HT1080 (cell line): ENCODE data around the gene MTHFSD. TPM values are rescaled to one million over a fixed set of nuclear protein-coding genes. Genes with fewer than 3 reads are reported as not detected.

Experiments
- DNase-seq: peaks from one replicate; pipeline ENCODE4 v3.0.0-alpha.2; 2015; ENCODE audit warnings: low read depth
- total RNA-seq: library from RNA; depleted of rRNA; stranded (reverse); fragments of >200 nt; shearing (Covaris generic); gene quantifications from 2 replicates; pipeline ENCODE4 v1.2.3, GENCODE V29; 2014

MTHFSD gene
- total RNA-seq, 1 experiment from 2014 or later = 9.8 TPM

- DNase-seq = no peak
Measured at GRCh38 chr16:86514481-86515376, 40.3 kb downstream of the MTHFSD start.

DNA sequence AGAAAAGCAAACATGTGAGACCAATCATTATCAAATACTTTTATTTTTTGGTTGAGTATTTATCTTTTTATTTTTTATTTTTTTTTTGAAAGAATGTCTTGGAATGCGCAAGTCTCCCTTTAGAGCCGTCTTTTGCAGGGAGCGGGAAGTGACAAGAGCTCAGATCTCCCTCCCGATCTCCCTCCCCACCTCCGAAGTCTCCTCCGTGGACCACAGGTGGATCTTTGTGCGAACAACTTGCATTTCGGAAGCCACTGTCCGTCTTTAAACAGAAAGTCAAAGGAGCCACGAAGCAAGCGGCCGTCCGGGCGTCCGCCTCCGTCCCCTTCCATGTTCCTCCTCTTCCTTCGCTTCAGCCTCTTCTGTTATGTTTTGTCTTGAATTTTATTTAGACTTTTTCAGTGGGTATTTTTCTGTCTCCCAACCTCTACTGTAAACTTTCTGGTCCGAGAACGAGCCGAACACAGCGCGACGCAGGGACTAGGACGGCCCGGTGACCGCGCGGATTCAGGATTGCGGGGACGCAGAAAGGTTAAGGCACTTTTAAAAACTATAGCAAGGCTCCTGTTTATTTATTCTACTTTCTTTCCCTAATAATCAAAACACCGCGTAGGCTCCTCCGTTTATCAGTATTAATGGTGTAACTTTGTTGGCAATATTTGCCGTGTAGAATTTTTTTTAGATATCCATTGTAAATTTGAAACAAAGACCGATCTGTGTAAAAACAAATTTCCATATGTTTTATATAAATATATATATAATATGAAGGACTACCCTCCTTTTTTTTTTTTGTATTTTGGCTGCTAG, 41.4 kb downstream of the MTHFSD start:
- no peak for DNase-seq

DNA sequence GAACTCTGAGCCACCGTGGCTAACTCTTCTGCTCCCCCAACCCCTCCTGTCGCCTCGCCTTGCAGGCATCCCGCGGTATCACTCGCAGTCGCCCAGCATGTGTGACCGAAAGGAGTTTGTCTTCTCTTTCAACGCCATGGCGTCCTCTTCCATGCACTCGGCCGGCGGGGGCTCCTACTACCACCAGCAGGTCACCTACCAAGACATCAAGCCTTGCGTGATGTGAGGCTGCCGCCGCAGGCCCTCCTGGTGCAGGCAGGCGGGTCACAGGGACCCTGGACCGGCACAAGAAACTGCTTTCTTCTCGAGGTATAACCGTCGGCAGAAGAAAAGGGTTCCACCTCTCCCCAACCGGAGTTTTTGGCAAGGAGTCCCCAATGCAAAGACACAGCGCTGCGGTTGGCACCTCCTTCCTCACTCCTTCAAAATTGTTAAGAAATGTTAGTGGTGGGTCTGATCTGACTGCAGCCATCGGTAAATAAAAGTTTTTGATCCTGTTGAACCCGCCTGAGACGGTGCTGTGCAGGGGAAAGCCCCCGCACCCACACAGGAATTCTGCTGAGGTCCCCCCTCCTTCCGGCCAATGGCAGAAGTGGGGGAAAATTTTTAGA, 42.1 kb downstream of the MTHFSD start:
- no peak for DNase-seq

DNA sequence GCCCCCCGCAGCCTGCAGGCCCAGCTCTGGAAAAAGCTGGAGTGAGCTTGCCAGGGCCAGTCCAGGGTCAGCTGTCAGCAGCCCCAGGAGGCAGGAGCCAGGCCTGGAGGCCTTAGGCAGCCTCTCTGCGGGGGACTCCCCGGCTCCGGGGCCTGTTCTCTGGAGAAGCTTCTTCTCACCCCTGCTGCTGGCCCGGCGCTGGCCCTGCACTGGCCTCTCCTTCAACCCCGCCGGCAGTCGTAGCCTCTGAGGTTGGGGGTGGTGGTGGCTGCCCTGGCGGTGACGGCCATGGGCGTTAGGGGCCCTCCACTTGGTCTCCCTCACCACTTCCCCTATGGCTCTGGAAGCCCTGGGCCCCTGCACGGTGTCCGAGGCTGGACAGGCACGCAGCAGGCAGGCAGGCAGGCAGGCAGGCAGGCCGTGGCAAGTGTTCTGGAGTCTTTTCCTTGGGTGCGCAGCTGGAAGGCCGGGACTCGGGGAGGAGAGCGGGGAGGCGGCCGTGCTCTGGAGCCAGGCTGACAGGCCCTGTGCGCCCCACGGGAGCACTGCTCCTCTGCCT, 42.7 kb downstream of the MTHFSD start:
- DNase-seq = no peak

GRCh38 chr16:86511317-86512161, 43.5 kb downstream of the MTHFSD start:
- no peak for DNase-seq

DNA sequence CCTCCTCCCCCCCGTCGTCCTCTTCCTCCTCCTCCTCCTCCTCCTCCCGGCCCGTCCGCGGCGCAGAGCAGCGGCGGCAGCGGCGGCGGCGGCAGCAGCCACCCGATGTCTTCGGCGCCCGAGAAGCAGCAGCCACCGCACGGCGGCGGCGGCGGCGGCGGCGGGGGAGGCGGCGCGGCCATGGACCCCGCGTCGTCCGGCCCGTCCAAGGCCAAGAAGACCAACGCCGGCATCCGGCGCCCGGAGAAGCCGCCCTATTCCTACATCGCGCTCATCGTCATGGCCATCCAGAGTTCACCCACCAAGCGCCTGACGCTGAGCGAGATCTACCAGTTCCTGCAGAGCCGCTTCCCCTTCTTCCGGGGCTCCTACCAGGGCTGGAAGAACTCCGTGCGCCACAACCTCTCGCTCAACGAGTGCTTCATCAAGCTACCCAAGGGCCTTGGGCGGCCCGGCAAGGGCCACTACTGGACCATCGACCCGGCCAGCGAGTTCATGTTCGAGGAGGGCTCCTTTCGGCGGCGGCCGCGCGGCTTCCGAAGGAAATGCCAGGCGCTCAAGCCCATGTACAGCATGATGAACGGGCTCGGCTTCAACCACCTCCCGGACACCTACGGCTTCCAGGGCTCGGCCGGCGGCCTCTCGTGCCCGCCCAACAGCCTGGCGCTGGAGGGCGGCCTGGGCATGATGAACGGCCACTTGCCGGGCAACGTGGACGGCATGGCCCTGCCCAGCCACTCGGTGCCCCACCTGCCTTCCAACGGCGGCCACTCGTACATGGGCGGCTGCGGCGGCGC, 44.4 kb downstream of the MTHFSD start, which contains the start of gene FOXF1:
FOXF1 (plus strand) TSS at position 63 of the 797 bp plus-strand sequence; CDS start at position 106, 43 bp downstream.
- no peak for DNase-seq

- no peak for DNase-seq
Measured at GRCh38 chr16:86509759-86510464, 45.1 kb downstream of the MTHFSD start.

DNA sequence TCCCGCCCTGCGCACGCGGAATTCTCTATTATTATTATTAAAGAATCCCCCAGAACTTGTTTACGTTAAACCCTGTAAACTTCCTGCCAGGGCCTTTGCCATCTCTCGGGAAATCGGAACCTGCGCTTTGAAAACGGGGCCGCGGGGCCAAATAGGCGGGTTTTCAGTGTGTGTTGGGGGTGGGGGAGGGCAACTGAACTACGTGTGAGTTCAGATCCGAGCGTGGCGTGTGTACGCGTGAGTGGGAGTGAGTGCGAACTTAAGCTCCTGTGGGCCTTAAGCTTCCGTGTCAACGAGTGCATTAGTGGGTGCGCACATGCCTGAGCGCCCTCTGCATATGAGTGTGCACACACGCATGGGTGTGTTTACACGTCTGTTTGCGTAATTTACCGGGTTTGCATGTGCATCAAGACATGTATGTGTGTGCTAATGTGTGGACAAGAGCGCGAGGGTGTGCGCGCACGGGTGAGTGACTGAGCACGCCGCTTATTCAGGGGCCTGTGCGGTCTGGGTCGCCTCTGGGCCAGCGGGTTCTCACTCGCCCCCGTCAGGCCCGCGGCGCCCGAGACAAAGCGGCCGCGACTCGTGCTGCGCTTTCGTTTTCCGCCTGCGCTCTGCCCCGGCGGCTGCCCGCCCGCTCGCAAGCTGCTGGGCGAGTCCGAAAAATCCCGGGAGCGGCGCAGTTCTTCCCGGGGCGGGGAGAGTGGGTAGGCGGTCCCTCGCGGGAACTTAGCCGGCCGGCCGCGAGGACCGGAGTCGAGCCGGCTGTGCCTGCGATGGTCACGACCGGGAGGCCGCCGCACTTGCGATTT, 45.9 kb downstream of the MTHFSD start:
- DNase-seq = peak; percentile 23

GRCh38 chr16:86508028-86508946, 46.7 kb downstream of the MTHFSD start:
- no peak for DNase-seq

DNA sequence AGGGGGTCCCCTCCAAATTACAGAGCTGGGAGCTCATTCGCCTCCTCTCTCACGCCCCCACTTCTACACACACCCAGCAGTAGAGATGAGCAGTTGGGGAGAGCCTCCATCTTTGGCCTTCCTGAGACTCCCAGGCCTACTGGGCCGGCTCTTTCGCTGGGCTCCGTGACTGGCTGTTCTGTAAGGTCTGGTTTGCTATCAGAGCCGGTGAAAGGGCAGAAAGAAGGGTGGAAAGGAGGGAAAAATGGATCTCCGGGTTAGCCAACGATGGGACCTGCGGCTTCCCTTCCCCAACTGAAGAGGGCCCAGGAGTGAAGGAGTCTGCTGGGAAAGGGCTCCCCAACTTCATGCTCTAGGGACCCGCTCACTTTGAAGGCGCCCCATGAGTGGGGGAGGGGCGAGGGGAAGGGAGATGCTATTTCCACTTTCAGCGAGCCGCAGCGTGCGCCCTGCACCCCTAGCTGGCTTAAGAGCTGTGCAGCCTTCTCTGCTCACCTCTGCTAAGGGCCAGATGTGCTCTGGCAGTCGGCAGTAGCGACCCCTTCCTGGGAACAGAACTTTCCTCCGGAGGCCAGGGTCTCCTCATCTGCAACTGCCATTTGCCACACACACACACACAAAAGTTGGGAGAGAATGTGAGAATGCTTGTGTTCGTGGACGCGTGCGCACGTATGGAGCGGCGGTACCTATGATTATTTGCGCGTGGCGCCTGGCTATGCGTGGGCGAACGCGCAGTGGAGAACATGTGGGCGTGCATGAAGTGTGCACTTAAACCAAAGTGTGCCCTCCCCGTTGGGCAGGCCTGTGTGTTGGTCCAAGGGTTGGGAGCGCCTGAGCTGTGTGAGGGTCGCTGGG, 47.6 kb downstream of the MTHFSD start:
- no peak for DNase-seq

GRCh38 chr16:86505899-86506864, 48.9 kb downstream of the MTHFSD start:
- DNase-seq = no peak

DNA sequence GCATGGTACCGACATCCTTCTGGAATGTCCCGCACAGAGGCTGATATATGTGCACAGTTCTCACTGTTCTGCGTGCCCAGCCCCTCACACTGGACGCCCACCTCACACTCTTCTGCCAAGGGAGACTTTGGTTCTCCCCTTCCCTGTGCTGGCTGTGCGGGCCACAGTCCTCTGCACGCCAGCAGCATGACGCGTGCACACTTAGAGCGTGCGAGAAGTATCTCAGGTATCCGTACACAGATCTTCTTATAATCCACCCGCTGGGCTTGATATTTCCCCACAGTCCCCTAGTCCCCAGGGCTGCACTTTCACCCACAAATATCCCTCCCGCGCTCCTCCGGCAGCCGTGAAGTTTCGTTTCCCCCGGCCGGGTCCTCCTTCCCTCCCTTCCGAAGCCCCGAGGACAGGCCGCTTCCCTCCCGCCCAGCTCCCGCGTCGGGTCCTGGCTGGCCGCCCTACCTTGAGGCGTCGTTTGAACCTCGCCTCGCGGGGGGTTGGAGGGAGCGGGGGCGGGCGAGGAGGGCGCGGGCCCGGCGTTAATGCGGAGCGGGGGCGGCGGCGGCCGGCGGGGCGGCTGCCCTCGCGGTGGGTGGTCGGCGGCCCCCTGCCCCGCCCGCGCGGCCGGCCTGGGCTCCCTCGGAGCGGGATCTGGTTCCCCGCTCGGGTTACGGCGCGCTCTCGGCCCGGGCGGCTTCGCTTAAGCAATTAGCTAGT, 49.7 kb downstream of the MTHFSD start:
- DNase-seq = no peak

- no peak for DNase-seq
Measured at GRCh38 chr16:86504315-86505184, 50.5 kb downstream of the MTHFSD start.
